Mesenchymal stem cell (in vitro differentiated cells and primary cell): Measurements from ENCODE around the gene PRAMEF18.
"Not testable (repeated sequence)": the region's sequence is repeated elsewhere in the genome, so short reads cannot be mapped to it uniquely, and the experiment has no call there.

Source experiments
- DNase-seq: peaks from one replicate; pipeline ENCODE4 v3.0.0-alpha.2; 2013
- H2AFZ ChIP-seq: one replicate; pipeline ENCODE4 v1.6.1; 2013; ENCODE audit warnings: low read depth, mild to moderate bottlenecking, control low read depth, inconsistent platforms, low read length, moderate library complexity
- H2AK5ac ChIP-seq: 2 replicates; pipeline ENCODE4 v1.6.1; 2013; ENCODE audit warnings: low read length, moderate library complexity, mild to moderate bottlenecking, inconsistent platforms; ENCODE audit not compliant: severe bottlenecking
- H2BK120ac ChIP-seq: one replicate; pipeline ENCODE4 v1.6.1; 2013; ENCODE audit warnings: low read depth, mild to moderate bottlenecking, inconsistent platforms, low read length, moderate library complexity
- H2BK12ac ChIP-seq, 2 experiments: one replicate each; pipeline ENCODE4 v1.6.1; 2013; ENCODE audit warnings: inconsistent platforms in 2 of 2, low read length in 2 of 2, mild to moderate bottlenecking in 2 of 2, moderate library complexity in 2 of 2, control low read depth in 1 of 2
- H2BK15ac ChIP-seq: one replicate; pipeline ENCODE4 v1.6.1; 2013; ENCODE audit warnings: mild to moderate bottlenecking, low read depth, inconsistent platforms; ENCODE audit not compliant: poor library complexity, severe bottlenecking
- H2BK5ac ChIP-seq: 2 replicates; pipeline ENCODE4 v1.6.1; 2013; ENCODE audit warnings: low read depth, mild to moderate bottlenecking, low read length, control low read depth, inconsistent platforms; ENCODE audit not compliant: poor library complexity, severe bottlenecking
- H3K14ac ChIP-seq, 2 experiments: one replicate each; pipeline ENCODE4 v1.6.1; 2013; ENCODE audit warnings: inconsistent platforms in 2 of 2, low read length in 2 of 2, control low read depth in 1 of 2, mild to moderate bottlenecking in 1 of 2, moderate library complexity in 1 of 2
- H3K18ac ChIP-seq, 2 experiments: one replicate each; pipeline ENCODE4 v1.6.1; 2013; ENCODE audit warnings: inconsistent platforms in 2 of 2, low read length in 2 of 2, control low read depth in 1 of 2, low read depth in 1 of 2, mild to moderate bottlenecking in 1 of 2
- H3K23ac ChIP-seq, 2 experiments: one replicate each; pipeline ENCODE4 v1.6.1; 2013; ENCODE audit warnings: inconsistent platforms in 2 of 2, low read length in 2 of 2, mild to moderate bottlenecking in 2 of 2, moderate library complexity in 2 of 2, control low read depth in 1 of 2
- H3K27ac ChIP-seq: 2 replicates; pipeline ENCODE4 v1.5.1; 2013; ENCODE audit warnings: mild to moderate bottlenecking, moderate library complexity, low read length, control low read depth, inconsistent platforms; ENCODE audit not compliant: poor library complexity, severe bottlenecking
- H3K27me3 ChIP-seq, 2 experiments: 2 replicates each; pipeline versions ENCODE4 v1.6.1 to v1.7.0; 2013; ENCODE audit warnings: low read length in 2 of 2, mild to moderate bottlenecking in 2 of 2, moderate library complexity in 2 of 2, control low read depth in 1 of 2, inconsistent platforms in 1 of 2; ENCODE audit not compliant: control insufficient read depth in 1 of 2, insufficient read depth in 1 of 2
- H3K36me3 ChIP-seq, 2 experiments: 2 replicates each; pipeline versions ENCODE4 v1.6.1 to v1.7.0; 2013; ENCODE audit warnings: low read length in 2 of 2, control low read depth in 1 of 2, inconsistent platforms in 1 of 2, low read depth in 1 of 2, mild to moderate bottlenecking in 1 of 2; ENCODE audit not compliant: insufficient read depth in 2 of 2, control insufficient read depth in 1 of 2
- H3K4ac ChIP-seq, 2 experiments: one replicate each; pipeline ENCODE4 v1.6.1; 2013; ENCODE audit warnings: inconsistent platforms in 2 of 2, low read length in 2 of 2, mild to moderate bottlenecking in 2 of 2, moderate library complexity in 2 of 2, control low read depth in 1 of 2, low read depth in 1 of 2
- H3K4me1 ChIP-seq: 2 replicates; pipeline ENCODE4 v1.6.1; 2013; ENCODE audit warnings: low read depth, low read length, control low read depth; ENCODE audit not compliant: control insufficient read depth, insufficient read depth
- H3K4me2 ChIP-seq: 2 replicates; pipeline ENCODE4 v1.6.1; 2013; ENCODE audit warnings: low read length, mild to moderate bottlenecking, inconsistent platforms; ENCODE audit not compliant: poor library complexity, severe bottlenecking
- H3K4me3 ChIP-seq, 2 experiments: 2 replicates each; pipeline versions ENCODE4 v1.5.1 to v1.7.0; 2013; ENCODE audit warnings: low read length in 2 of 2, mild to moderate bottlenecking in 2 of 2, control low read depth in 1 of 2, low read depth in 1 of 2; ENCODE audit not compliant: insufficient read depth in 1 of 2
- H3K79me1 ChIP-seq: replicated peaks from 2 replicates; pipeline ENCODE4 v1.6.1; 2013; ENCODE audit warnings: mild to moderate bottlenecking, control low read depth, low read length, inconsistent platforms; ENCODE audit not compliant: poor library complexity, severe bottlenecking
- H3K9ac ChIP-seq: 2 replicates; pipeline ENCODE4 v1.7.0; 2013; ENCODE audit warnings: mild to moderate bottlenecking, low read length, moderate library complexity
- H3K9me3 ChIP-seq: 2 replicates; pipeline ENCODE4 v1.7.0; 2013; ENCODE audit warnings: mild to moderate bottlenecking, low read length; ENCODE audit not compliant: control insufficient read depth
- H4K8ac ChIP-seq: one replicate; pipeline ENCODE4 v1.6.1; 2013; ENCODE audit warnings: inconsistent platforms, mild to moderate bottlenecking, low read length, moderate library complexity
- H4K91ac ChIP-seq: one replicate; pipeline ENCODE4 v1.6.1; 2013; ENCODE audit warnings: mild to moderate bottlenecking, low read length, inconsistent platforms
- WGBS: methylation state at CpG from one replicate; pipeline ENCODE4 v1.1.7; 2013; ENCODE audit warnings: mixed read lengths; 5-methylcytosine and 5-hydroxymethylcytosine counted together

Gene PRAMEF18

GRCh38 chr1:13246554-13246871 is 20.6 kb upstream of the PRAMEF18 start:
- not testable (repeated sequence) for H2AFZ ChIP-seq, H2BK15ac ChIP-seq, H3K27me3 ChIP-seq, H3K79me1 ChIP-seq, H3K4me1 ChIP-seq, H3K9me3 ChIP-seq, H2BK5ac ChIP-seq, H3K4me2 ChIP-seq, H3K23ac ChIP-seq, H2BK120ac ChIP-seq, H3K27ac ChIP-seq, H2BK12ac ChIP-seq, H4K8ac ChIP-seq, H3K18ac ChIP-seq, H3K14ac ChIP-seq, H3K36me3 ChIP-seq, H4K91ac ChIP-seq, H3K4me3 ChIP-seq, H3K4ac ChIP-seq, H3K9ac ChIP-seq, H2AK5ac ChIP-seq, DNase-seq
- WGBS = 74% methylated on average over 2 of the region's 2 CpGs

- not testable (repeated sequence) for H4K8ac ChIP-seq, H3K9ac ChIP-seq
- 53% methylated on average over 5 of the region's 5 CpGs for WGBS
Observed at GRCh38 chr1:13245841-13246553, 20.0 kb upstream of the PRAMEF18 start.

GRCh38 chr1:13243536-13244263 is 17.7 kb upstream of the PRAMEF18 start:
- not testable (repeated sequence) for H3K79me1 ChIP-seq, H4K8ac ChIP-seq, DNase-seq, H2BK5ac ChIP-seq, H2BK15ac ChIP-seq, H3K23ac ChIP-seq, H3K4me2 ChIP-seq, H3K9me3 ChIP-seq, H3K14ac ChIP-seq, H3K36me3 ChIP-seq, H3K27ac ChIP-seq, H2AK5ac ChIP-seq, H3K4ac ChIP-seq, H3K4me1 ChIP-seq, H3K9ac ChIP-seq, H2AFZ ChIP-seq, H3K4me3 ChIP-seq, H4K91ac ChIP-seq, H3K27me3 ChIP-seq, H3K18ac ChIP-seq, H2BK120ac ChIP-seq, H2BK12ac ChIP-seq
- 73% methylated on average over 7 of the region's 9 CpGs for WGBS

More at GRCh38 chr1:13245841-13246553, 20.0 kb upstream of the PRAMEF18 start:
- not testable (repeated sequence) for H3K79me1 ChIP-seq, H2BK120ac ChIP-seq, H3K14ac ChIP-seq, H2AFZ ChIP-seq, H3K4me1 ChIP-seq, H3K23ac ChIP-seq, H3K36me3 ChIP-seq, H3K4me3 ChIP-seq, H2BK12ac ChIP-seq, H3K4ac ChIP-seq, H3K4me2 ChIP-seq, H3K9me3 ChIP-seq, H3K27me3 ChIP-seq, H4K91ac ChIP-seq, H3K18ac ChIP-seq, H2BK15ac ChIP-seq, H2AK5ac ChIP-seq, H2BK5ac ChIP-seq, H3K27ac ChIP-seq, DNase-seq

GRCh38 chr1:13239633-13240032 is 13.7 kb upstream of the PRAMEF18 start:
- not testable (repeated sequence) for H3K9ac ChIP-seq, H2BK12ac ChIP-seq, H3K14ac ChIP-seq, H2BK5ac ChIP-seq, H3K79me1 ChIP-seq, H3K36me3 ChIP-seq, H2AK5ac ChIP-seq, H3K4me2 ChIP-seq, DNase-seq, H3K27me3 ChIP-seq, H3K23ac ChIP-seq, H4K91ac ChIP-seq, H4K8ac ChIP-seq, H3K4me1 ChIP-seq, H3K4ac ChIP-seq, H3K18ac ChIP-seq, H3K27ac ChIP-seq, H2AFZ ChIP-seq, H2BK15ac ChIP-seq, H3K9me3 ChIP-seq, H2BK120ac ChIP-seq, H3K4me3 ChIP-seq
- WGBS = 81% methylated on average over 4 of the region's 4 CpGs
